ENCODE results near the gene AMOTL1.

Gene AMOTL1

DNA sequence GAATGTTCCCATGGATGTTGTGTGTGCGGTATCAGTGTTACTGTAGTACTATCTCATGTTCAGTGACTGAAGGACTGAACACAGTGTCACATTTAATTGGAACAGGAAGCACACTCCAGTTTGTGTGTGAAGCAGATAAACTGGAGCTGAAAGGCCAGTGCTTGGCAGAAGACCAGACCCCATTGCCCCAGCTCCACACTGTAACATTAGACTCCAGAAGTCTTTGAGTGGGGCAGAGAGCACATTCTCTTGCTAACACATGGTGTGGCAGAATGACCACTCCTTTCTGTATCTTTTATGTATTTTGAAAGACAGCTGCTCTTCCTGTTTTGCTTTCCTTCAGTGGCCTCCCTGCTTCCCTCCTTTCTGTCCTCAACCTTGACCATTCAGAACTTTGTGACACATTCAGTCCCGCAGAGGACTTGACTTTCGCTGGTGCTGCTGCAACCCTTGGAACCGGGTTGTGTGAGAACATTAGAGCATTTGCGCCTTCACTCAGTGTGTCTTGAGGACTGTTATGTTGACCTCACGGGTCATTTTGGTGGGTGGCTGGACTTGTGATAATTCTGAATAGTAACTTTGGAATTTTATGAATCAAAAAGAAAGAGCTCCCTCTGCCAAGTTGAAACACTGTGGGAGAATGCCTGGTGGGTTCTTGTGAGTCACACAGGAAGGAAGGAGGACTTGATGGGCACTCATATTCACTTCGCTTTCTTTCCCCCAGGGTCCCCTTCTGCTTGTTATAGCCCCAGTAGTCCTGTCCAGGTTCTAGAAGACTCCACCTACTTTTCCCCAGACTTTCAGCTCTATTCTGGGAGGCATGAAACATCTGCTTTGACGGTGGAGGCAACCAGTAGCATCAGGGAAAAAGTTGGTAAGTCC is 26.4 kb downstream of the AMOTL1 start:
- no peak for DNase-seq (ENCODE audit: extremely low spot score)
- ChIA-PET POLR2A (no interaction called here), CTCF (no interaction called here)
- TF ChIP-seq ARNT (IDR thresholded peaks at IDR 0.05) (no peak), FOXA1 (IDR thresholded peaks at IDR 0.05) (no peak), L3MBTL2 (conservative IDR thresholded peaks at IDR 0.05) (no peak), SP1 (IDR thresholded peaks at IDR 0.05) (no peak), LEF1 (IDR thresholded peaks at IDR 0.05; ENCODE audit: borderline replicate concordance) (no peak), ZNF384 (IDR thresholded peaks at IDR 0.05) (no peak), CTBP1 (IDR thresholded peaks at IDR 0.05; ENCODE audit: borderline replicate concordance) (no peak), ELF4 (IDR thresholded peaks at IDR 0.05) (no peak), NFRKB (IDR thresholded peaks at IDR 0.05) (no peak), FOXM1 (IDR thresholded peaks at IDR 0.05; ENCODE audit: borderline replicate concordance) (no peak), TARDBP (IDR thresholded peaks at IDR 0.05) (no peak), FOXK2 (IDR thresholded peaks at IDR 0.05) (no peak), SUZ12 (IDR thresholded peaks at IDR 0.05) (no peak)
- TF ChIP-seq, protein P1, sequence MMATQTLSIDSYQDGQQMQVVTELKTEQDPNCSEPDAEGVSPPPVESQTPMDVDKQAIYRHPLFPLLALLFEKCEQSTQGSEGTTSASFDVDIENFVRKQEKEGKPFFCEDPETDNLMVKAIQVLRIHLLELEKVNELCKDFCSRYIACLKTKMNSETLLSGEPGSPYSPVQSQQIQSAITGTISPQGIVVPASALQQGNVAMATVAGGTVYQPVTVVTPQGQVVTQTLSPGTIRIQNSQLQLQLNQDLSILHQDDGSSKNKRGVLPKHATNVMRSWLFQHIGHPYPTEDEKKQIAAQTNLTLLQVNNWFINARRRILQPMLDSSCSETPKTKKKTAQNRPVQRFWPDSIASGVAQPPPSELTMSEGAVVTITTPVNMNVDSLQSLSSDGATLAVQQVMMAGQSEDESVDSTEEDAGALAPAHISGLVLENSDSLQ (IDR thresholded peaks at IDR 0.05), result no peak

DNA sequence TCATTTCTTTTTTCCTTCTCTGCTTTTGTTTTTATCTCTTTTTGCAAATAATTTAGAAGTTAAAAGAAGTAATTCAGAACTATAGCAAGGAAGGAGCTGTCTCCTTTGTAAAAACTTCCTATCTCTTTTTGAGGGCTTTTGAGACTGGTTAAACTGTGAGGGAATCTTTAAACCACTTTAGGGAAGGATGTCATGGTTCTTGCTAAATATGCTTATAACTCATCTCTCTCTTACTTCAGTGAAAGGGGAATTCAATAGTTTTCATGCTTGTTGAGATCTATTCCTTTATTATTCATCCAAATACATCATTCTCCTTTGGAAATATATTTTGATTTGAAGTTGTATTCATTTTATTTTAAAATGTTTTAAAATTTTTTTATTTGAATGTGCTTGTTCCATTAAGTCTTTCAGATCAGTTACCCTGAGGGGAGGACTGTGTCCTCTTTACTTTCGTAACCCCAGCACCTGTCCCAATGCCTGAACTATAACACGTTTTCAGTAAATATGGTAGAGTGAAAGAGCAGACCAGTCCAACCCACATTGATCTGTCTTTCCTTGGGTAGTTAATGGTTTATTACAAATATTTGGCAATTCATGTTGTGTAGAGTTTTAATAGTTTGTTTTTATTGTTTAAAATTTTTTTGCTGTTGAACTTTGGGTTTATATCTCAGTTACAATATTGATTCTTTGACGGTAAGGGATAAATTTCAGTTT is 27.5 kb downstream of the AMOTL1 start:
- DNase-seq (ENCODE audit: extremely low spot score), result no peak
- CTCF ChIA-PET, result no interaction called here
- POLR2A ChIA-PET, result no interaction called here
- TF ChIP-seq ELF4 (IDR thresholded peaks at IDR 0.05), result no peak
- TF ChIP-seq BHLHE40 (IDR thresholded peaks at IDR 0.05; ENCODE audit: borderline replicate concordance), result no peak
- TF ChIP-seq SUZ12 (IDR thresholded peaks at IDR 0.05), result no peak
- no peak for TF ChIP-seq FOXM1 (IDR thresholded peaks at IDR 0.05; ENCODE audit: borderline replicate concordance)
- no peak for TF ChIP-seq CTBP1 (IDR thresholded peaks at IDR 0.05; ENCODE audit: borderline replicate concordance)
- no peak for TF ChIP-seq FOXK2 (IDR thresholded peaks at IDR 0.05)

DNA sequence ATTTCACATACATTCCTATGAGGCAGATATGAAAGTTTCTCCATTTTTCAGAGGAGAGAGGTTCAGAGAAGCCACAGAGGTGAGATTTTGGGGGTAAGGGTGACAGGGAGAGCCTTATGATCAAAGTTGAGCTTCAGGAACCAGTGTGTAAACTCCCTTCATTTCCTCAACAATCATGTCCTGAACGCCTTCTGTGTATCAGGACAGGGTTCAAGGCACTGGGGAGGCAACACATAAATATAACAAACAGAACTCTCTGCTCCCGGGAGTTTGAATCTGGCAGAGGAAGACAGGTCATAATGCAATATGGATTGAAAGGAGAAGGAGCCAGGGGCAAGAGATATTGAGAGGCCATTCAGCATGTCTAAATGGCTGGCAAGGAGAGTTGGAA is 28.0 kb downstream of the AMOTL1 start:
- no peak for DNase-seq (ENCODE audit: extremely low spot score)
- TF ChIP-seq LEF1 (IDR thresholded peaks at IDR 0.05; ENCODE audit: borderline replicate concordance) (no peak), NFRKB (IDR thresholded peaks at IDR 0.05) (no peak), HDGF (IDR thresholded peaks at IDR 0.05; ENCODE audit: borderline replicate concordance) (no peak), ZNF384 (IDR thresholded peaks at IDR 0.05) (no peak), SUZ12 (IDR thresholded peaks at IDR 0.05) (no peak), L3MBTL2 (conservative IDR thresholded peaks at IDR 0.05) (no peak), ELF4 (IDR thresholded peaks at IDR 0.05) (no peak), BHLHE40 (IDR thresholded peaks at IDR 0.05; ENCODE audit: borderline replicate concordance) (no peak), SP1 (IDR thresholded peaks at IDR 0.05) (no peak), TARDBP (IDR thresholded peaks at IDR 0.05) (no peak), FOXM1 (IDR thresholded peaks at IDR 0.05; ENCODE audit: borderline replicate concordance) (no peak), CTBP1 (IDR thresholded peaks at IDR 0.05; ENCODE audit: borderline replicate concordance) (no peak), FOXA1 (IDR thresholded peaks at IDR 0.05) (no peak), ARNT (IDR thresholded peaks at IDR 0.05) (no peak), FOXK2 (IDR thresholded peaks at IDR 0.05) (no peak)
- TF ChIP-seq, protein P1 (IDR thresholded peaks at IDR 0.05), result no peak
- POLR2A ChIA-PET, result no interaction called here
- CTCF ChIA-PET, result no interaction called here

- DNase-seq (ENCODE audit: extremely low spot score), result no peak
- TF ChIP-seq ELF4 (IDR thresholded peaks at IDR 0.05) (no peak), ARNT (IDR thresholded peaks at IDR 0.05) (no peak), BHLHE40 (IDR thresholded peaks at IDR 0.05; ENCODE audit: borderline replicate concordance) (no peak), CTBP1 (IDR thresholded peaks at IDR 0.05; ENCODE audit: borderline replicate concordance) (no peak), ZNF384 (IDR thresholded peaks at IDR 0.05) (no peak), TARDBP (IDR thresholded peaks at IDR 0.05) (no peak), SP1 (IDR thresholded peaks at IDR 0.05) (no peak), SUZ12 (IDR thresholded peaks at IDR 0.05) (no peak)
- TF ChIP-seq, protein P1 (IDR thresholded peaks at IDR 0.05), result no peak
- ChIA-PET CTCF (no interaction called here), POLR2A (no interaction called here)
These were observed 28.7 kb downstream of the AMOTL1 start for GRCh38 chr11:94796863-94797262.

- TF ChIP-seq FOXK2 (IDR thresholded peaks at IDR 0.05), result no peak
- TF ChIP-seq FOXA1 (IDR thresholded peaks at IDR 0.05), result no peak
- TF ChIP-seq NFRKB (IDR thresholded peaks at IDR 0.05), result no peak
- TF ChIP-seq, protein P1 (IDR thresholded peaks at IDR 0.05), result no peak
- no peak for TF ChIP-seq LEF1 (IDR thresholded peaks at IDR 0.05; ENCODE audit: borderline replicate concordance)
- no peak for TF ChIP-seq BHLHE40 (IDR thresholded peaks at IDR 0.05; ENCODE audit: borderline replicate concordance)
- DNase-seq (ENCODE audit: extremely low spot score), result no peak
- ChIA-PET CTCF (no interaction called here), POLR2A (no interaction called here)
These were observed 31.6 kb downstream of the AMOTL1 start for GRCh38 chr11:94799726-94800125.
